Measurements from ENCODE around the gene SF3A2. TPM values are rescaled to one million over a fixed set of nuclear protein-coding genes. Genes with fewer than 3 reads are reported as not detected.

SF3A2 gene
- total RNA-seq, 4 donors from 2014 or later: 13.2 to 31.1 (median 24.5) TPM

DNA sequence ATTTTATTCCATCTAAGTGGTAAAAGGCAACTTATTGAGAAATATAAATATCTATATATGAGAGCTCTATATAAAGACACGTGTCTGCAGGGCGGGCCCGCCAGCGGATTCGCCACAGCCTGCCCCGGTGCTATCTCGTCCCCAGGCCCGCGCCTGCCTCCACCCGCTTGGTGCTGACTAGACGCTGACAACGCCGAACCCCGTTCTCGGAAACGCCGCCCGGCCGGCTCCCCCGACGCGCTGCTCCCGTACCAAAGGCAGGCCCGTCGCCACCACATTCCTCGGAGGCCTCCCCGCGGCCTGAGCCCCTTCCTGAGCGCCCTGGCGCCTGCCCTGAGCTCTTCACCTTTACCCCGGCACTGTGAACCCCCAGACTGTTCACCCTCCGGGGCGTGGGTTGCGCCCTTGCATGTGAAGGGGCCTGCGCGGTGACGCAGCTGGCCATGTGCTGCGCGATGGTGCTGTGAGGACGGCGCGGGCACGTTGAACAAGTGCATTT is 6.5 kb upstream of the SF3A2 start:
- DNase-seq (ENCODE audit: low spot score) (no peak), ATAC-seq (ENCODE audit: low FRiP score) (no peak)
- no peak for TF ChIP-seq CTCF (IDR thresholded peaks at IDR 0.05)

- ATAC-seq (ENCODE audit: low FRiP score) (no peak), DNase-seq (ENCODE audit: low spot score) (no peak)
- no peak for TF ChIP-seq CTCF (IDR thresholded peaks at IDR 0.05)
Observed at GRCh38 chr19:2230807-2231533, 5.7 kb upstream of the SF3A2 start.

DNA sequence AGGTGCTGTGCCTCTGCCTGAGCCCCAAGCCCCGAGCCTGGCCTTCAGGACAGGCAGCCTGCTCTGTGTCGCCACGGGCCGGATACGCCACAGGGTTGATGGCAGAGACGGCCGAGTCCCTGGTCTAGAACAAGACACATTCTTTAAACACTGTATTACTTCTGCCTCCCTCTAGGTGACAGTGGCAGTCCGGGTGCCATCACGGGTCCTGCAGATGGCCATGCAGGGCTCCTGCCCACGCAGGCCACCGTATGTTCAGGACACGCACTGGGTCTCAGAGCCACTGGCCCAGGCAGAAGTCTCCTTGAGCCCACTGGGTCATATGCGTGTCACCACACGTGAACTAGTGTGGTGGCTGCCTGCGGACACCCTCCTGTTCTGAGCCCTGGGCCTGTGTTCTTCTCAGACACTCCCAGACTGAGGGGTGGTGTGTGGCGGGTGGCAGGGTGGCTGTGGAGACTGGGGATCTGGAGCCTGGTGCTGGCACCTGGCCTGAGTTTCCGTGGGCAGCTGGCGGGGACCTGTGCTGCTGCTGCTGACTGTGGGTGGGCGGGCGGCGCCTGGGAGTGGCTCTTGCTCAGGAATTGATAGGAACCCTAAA is 4.9 kb upstream of the SF3A2 start:
- ATAC-seq (ENCODE audit: low FRiP score) (no peak), DNase-seq (ENCODE audit: low spot score) (no peak)
- no peak for TF ChIP-seq CTCF (IDR thresholded peaks at IDR 0.05)

DNA sequence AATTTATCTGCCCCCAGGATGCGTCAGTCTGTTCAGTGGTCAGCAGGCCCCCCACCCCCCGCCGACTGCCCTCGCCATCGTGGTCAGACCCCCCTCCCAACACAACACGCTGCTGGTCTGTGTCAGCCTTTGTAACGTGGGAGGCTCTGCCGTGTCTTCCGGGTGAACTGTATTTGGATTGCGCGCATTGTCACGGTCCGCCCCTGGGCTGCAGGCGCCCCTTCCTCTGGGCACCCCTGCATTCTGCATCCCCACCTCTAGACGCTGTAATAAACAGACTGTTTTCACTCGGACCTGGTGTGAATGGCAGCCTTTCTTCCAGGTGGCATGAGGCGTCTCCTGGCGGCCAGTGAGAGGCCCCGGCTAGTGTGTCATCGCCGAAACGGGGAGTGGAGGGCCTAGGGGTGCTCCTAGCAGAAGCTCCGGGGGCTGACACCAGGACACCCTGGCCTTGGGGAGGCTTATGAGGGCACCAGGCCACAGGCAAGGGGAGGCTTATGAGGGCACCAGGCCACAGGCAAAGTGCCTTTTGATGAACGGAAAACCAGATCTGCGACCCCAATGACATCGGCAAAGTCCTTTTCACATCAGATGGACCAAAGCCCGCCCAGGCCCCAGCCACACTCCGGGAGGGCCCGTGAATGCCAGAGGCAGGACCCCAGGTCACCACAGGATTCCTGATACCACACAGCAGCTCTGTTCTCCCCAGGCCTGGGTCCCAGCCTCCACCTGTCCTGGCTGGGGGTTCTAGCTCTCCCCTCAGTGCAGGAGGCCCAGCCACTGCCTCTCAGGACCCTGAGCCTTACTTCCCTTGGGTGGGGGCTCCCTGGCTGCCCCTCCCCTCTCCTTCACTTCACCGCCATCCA is 4.1 kb upstream of the SF3A2 start:
- no peak for TF ChIP-seq CTCF (IDR thresholded peaks at IDR 0.05)
- ATAC-seq (ENCODE audit: low FRiP score) (no peak), DNase-seq (ENCODE audit: low spot score) (no peak)

DNA sequence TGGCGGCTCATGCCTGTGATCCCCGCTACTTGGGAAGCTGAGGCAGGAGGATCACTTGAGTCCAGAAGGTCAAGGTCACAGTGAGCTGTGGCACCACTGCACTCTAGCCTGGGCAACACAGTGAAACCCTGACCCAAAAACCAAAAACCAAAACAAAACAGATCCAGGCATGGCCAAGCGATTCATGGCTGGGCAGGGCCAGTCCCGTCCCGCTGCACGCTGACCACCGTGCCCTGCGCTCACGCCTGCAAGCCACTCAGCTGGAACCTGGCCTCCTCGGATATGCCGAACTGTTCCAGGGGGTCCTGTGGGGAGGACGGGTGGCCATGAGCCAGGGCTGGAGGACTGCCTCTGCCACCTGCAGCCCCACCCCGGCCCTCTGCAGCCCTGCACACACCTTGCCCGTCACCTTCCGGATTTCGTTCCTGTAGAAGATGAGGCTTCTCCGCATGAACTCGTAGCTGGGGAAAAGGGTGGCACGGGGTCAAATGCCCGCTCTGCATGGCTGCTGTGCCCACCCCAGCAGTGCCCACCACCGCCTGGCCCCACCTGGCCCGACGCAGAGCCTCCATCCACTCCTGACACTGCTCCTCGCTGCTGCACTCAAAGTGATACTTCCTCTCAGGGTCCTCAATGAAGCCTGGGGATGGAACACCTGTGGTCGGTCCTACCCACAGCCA is 2.9 kb upstream of the SF3A2 start:
- ATAC-seq (ENCODE audit: low FRiP score) (no peak), DNase-seq (ENCODE audit: low spot score) (no peak)
- no peak for TF ChIP-seq CTCF (IDR thresholded peaks at IDR 0.05)

DNA sequence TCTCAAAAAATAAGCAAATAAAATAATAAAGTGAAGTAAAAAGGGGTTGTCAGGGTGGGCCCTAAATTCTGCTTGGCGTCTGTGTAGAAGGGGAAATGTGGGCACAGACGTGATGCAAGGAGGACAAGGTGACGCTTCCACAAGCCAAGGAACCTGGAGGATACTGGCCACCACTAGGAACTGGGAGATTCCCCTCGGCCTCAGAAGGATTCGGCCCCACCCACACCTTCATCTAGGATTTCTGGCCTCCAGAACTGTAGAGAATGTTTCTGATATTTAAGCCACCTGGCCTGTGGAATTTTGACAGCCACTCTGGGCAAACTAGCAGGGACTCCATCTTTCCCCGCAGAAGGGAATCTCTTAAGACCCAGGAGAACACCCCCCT is 1.6 kb upstream of the SF3A2 start:
- ATAC-seq (ENCODE audit: low FRiP score): no peak
- no peak for TF ChIP-seq CTCF (IDR thresholded peaks at IDR 0.05)
- no peak for DNase-seq (ENCODE audit: low spot score)
